H1 (cell line): ENCODE measurements around the gene LY6G6C.

Source experiments
- CTCF ChIP-seq, 3 experiments: IDR thresholded peaks; 1 replicate in 2 of 3; 2 replicates in 1 of 3; pipeline versions ENCODE4 v1.5.1 to v1.6.1; 2011; ENCODE audit warnings: low read length in 3 of 3, mild to moderate bottlenecking in 3 of 3, inconsistent platforms in 2 of 3, low read depth in 1 of 3, moderate library complexity in 1 of 3; ENCODE audit not compliant: insufficient read depth in 1 of 3; ENCODE audit errors: control extremely low read depth in 1 of 3
- EP300 ChIP-seq, 2 experiments: IDR thresholded peaks; 1 replicate in 1 of 2; 2 replicates in 1 of 2; pipeline ENCODE4 v1.6.1; 2011 to 2012; ENCODE audit warnings: low read depth in 2 of 2, low read length in 2 of 2, mild to moderate bottlenecking in 2 of 2, borderline replicate concordance in 1 of 2, inconsistent platforms in 1 of 2, moderate library complexity in 1 of 2
- EZH2 ChIP-seq: fragments of 200-600 bp; sonication (generic); IDR thresholded peaks from 2 replicates; pipeline ENCODE4 v1.7.1; 2012; ENCODE audit warnings: low read depth, mild to moderate bottlenecking, moderate library complexity, low read length, inconsistent platforms; ENCODE audit not compliant: severe bottlenecking
- GABPA ChIP-seq: IDR thresholded peaks from 2 replicates; pipeline ENCODE4 v1.6.1; 2011; ENCODE audit warnings: mild to moderate bottlenecking, low read length, moderate library complexity, borderline replicate concordance; ENCODE audit not compliant: insufficient read depth
- HDAC2 ChIP-seq, 2 experiments: fragments of 300-600 bp in 1 of 2; sonication (generic) in 1 of 2; IDR thresholded peaks; 2 replicates each; pipeline ENCODE4 v1.6.1; 2011 to 2012; ENCODE audit warnings: low read depth in 2 of 2, low read length in 2 of 2, mild to moderate bottlenecking in 2 of 2, moderate library complexity in 2 of 2, borderline replicate concordance in 1 of 2, inconsistent platforms in 1 of 2
- POLR2A ChIP-seq, 2 experiments: IDR thresholded peaks; 1 replicate in 1 of 2; 2 replicates in 1 of 2; pipeline ENCODE4 v1.6.1; 2011; ENCODE audit warnings: low read depth in 2 of 2, low read length in 2 of 2, mild to moderate bottlenecking in 2 of 2; ENCODE audit errors: control extremely low read depth in 1 of 2
- RXRA ChIP-seq: IDR thresholded peaks from 2 replicates; pipeline ENCODE4 v1.6.1; 2011; ENCODE audit warnings: low read depth, mild to moderate bottlenecking, low read length, moderate library complexity; ENCODE audit not compliant: insufficient read depth

DNA sequence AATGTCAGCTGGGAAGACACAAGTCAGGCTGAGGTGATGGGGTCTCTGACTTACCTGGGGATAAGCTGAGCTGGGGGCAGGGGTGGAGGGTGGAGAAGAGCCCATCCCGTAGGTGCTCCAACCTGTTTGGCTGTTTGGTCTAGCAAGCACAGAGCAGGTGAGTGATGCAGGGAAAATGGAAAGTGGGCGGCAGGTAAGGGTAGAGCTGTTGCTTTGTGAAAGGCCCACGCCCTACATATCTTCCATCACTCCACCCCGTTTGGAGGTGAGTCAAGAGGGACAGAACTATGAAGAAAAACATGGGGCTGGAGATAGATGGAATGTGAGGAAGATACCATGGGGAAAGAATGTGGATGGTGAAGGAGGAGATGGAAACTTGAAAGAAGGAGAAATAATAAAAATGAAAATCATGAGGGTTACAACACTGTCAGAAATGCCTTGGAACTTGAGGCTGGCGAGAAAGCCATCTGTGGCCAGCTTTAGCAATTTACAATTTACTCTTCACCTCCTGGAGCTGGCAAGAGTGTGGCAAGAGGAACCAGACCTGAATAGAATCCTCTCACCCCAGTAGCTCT lies 1.3 kb downstream of the LY6G6C start:
- TF ChIP-seq EP300 (IDR thresholded peaks at IDR 0.05; ENCODE audit: borderline replicate concordance in 1 of 2, low read depth in 2 of 2, low read length in 2 of 2), result no peak
- no peak for TF ChIP-seq CTCF (IDR thresholded peaks at IDR 0.05; ENCODE audit: control extremely low read depth in 1 of 3, insufficient read depth in 1 of 3, low read depth in 1 of 3, low read length in 3 of 3)
- no peak for TF ChIP-seq POLR2A (IDR thresholded peaks at IDR 0.05; ENCODE audit: control extremely low read depth in 1 of 2, low read depth in 2 of 2, low read length in 2 of 2)
- TF ChIP-seq RXRA, result no peak
- TF ChIP-seq GABPA, result no peak
- TF ChIP-seq HDAC2 (IDR thresholded peaks at IDR 0.05; ENCODE audit: borderline replicate concordance in 1 of 2, low read depth in 2 of 2, low read length in 2 of 2), result no peak
- no peak for TF ChIP-seq EZH2
